OCI-LY3 (cell line): ENCODE data around the gene IL1RAPL1.

ENCODE experiments used
- H2AFZ ChIP-seq: fragments of 200-600, 300-600 bp; shearing (Covaris generic); 2 replicates; pipeline ENCODE4 v1.6.0; 2014; ENCODE audit warnings: antibody characterized with exemption, low read depth, low read length
- H3K27ac ChIP-seq: fragments of 200-600, 300-600 bp; sonication (generic); 2 replicates; pipeline ENCODE4 v1.5.1; 2014; ENCODE audit warnings: mild to moderate bottlenecking, low read length, moderate library complexity, mixed read lengths
- H3K27me3 ChIP-seq: fragments of 200-600, 300-600 bp; sonication (generic); 2 replicates; pipeline ENCODE4 v1.6.1; 2014; ENCODE audit warnings: low read depth, low read length, mixed read lengths
- H3K36me3 ChIP-seq: fragments of 200-600, 300-600 bp; sonication (generic); replicated peaks from 2 replicates; pipeline ENCODE3; 2014; ENCODE audit warnings: low read depth, low read length, mixed read lengths
- H3K4me1 ChIP-seq: fragments of 300-600, 200-600 bp; sonication (generic); 2 replicates; pipeline ENCODE4 v1.6.1; 2014; ENCODE audit warnings: low read length, mixed read lengths
- H3K4me2 ChIP-seq: fragments of 200-600, 300-600 bp; sonication (generic); 2 replicates; pipeline ENCODE4 v1.6.1; 2014; ENCODE audit warnings: low read length, mixed read lengths
- H3K4me3 ChIP-seq: fragments of 300-600, 200-600 bp; sonication (generic); 2 replicates; pipeline ENCODE4 v1.5.1; 2014; ENCODE audit warnings: antibody characterized with exemption, mild to moderate bottlenecking, low read length, moderate library complexity
- H3K79me2 ChIP-seq: fragments of 300-600, 200-600 bp; shearing (Covaris generic); 2 replicates; pipeline ENCODE4 v1.6.1; 2014; ENCODE audit warnings: mild to moderate bottlenecking, low read length, mixed read lengths
- H3K9ac ChIP-seq: fragments of 300-600, 200-600 bp; shearing (Covaris generic); 2 replicates; pipeline ENCODE4 v1.6.0; 2014; ENCODE audit warnings: mild to moderate bottlenecking, low read length, moderate library complexity
- H3K9me3 ChIP-seq: fragments of 200-600, 300-600 bp; shearing (Covaris generic); 2 replicates; pipeline ENCODE4 v1.6.1; 2014; ENCODE audit warnings: low read length, mixed read lengths; ENCODE audit not compliant: insufficient read depth
- H4K20me1 ChIP-seq: fragments of 200-600, 300-600 bp; sonication (generic); 2 replicates; pipeline ENCODE4 v1.6.1; 2016; ENCODE audit warnings: low read length, mixed read lengths; ENCODE audit not compliant: insufficient read depth
- EZH2phosphoT487 ChIP-seq: fragments of 200-600 bp; shearing (Covaris generic); IDR thresholded peaks from 2 replicates; pipeline ENCODE4 v1.6.1; 2018; ENCODE audit warnings: antibody characterized with exemption, mixed run types, low read depth
- TF ChIP-seq, protein P1 (sequence below): fragments of 200-600, 300-600 bp; sonication (generic); IDR thresholded peaks from 2 replicates; pipeline ENCODE4 v1.5.1; 2014; ENCODE audit warnings: antibody characterized with exemption, low read length, low read depth

IL1RAPL1 gene

DNA sequence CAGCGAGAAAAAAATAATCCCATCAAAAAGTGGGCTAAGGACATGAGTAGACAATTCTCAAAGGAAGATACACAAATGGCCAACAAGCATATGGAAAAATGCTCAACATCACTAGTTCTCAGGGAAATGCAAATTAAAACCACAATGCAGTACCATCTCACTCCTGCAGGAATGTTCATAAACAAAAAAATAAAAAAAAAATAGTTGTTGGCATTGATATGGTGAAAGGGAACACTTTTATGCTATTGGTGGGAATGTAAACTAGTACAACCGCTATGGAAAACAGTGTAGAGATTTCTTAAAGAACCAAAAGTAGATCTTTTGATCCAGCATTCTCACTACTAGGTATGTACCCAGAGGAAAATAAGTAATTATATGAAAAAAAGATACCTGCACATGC lies 1119.8 kb downstream of the IL1RAPL1 start:
- H3K79me2 ChIP-seq = no peaks in the 10 kb centered on the region
- no peaks in the 10 kb centered on the region for H4K20me1 ChIP-seq
- no peak overlapping the region for H2AFZ ChIP-seq
- TF ChIP-seq, protein P1, sequence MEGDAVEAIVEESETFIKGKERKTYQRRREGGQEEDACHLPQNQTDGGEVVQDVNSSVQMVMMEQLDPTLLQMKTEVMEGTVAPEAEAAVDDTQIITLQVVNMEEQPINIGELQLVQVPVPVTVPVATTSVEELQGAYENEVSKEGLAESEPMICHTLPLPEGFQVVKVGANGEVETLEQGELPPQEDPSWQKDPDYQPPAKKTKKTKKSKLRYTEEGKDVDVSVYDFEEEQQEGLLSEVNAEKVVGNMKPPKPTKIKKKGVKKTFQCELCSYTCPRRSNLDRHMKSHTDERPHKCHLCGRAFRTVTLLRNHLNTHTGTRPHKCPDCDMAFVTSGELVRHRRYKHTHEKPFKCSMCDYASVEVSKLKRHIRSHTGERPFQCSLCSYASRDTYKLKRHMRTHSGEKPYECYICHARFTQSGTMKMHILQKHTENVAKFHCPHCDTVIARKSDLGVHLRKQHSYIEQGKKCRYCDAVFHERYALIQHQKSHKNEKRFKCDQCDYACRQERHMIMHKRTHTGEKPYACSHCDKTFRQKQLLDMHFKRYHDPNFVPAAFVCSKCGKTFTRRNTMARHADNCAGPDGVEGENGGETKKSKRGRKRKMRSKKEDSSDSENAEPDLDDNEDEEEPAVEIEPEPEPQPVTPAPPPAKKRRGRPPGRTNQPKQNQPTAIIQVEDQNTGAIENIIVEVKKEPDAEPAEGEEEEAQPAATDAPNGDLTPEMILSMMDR = no peak
- no peak for TF ChIP-seq EZH2phosphoT487
- H3K9ac ChIP-seq = no peak overlapping the region
- no peak overlapping the region for H3K4me2 ChIP-seq
- H3K9me3 ChIP-seq = no peaks in the 10 kb centered on the region
- H3K4me3 ChIP-seq = no peak overlapping the region
- no peak overlapping the region for H3K27ac ChIP-seq
- H3K36me3 ChIP-seq = no peaks in the 10 kb centered on the region
- H3K27me3 ChIP-seq = no peaks in the 10 kb centered on the region
- H3K4me1 ChIP-seq = no peaks in the 10 kb centered on the region

DNA sequence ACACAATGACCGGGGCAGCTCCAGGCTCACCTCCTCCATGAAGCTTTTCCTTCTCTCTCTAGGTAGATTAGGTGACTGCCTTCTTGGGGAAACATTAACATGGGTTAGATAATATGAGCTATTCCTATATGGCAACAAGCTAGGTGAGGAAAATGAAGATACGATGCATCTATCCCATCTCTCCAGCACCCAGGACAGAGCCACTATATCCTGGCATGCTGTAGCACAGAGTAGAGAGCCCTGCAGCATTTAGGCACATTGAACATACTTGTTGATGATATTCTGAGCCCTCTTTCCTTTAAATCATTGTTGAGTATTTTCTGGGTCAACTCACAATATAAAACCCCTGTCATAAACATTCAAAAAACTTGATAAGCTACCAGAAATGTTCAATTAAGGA lies 1133.9 kb downstream of the IL1RAPL1 start:
- H3K4me1 ChIP-seq = no peaks in the 10 kb centered on the region
- TF ChIP-seq, protein P1 = no peak
- TF ChIP-seq EZH2phosphoT487 = no peak
- H3K27ac ChIP-seq = no peak overlapping the region
- H3K27me3 ChIP-seq = no peaks in the 10 kb centered on the region
- H4K20me1 ChIP-seq = no peaks in the 10 kb centered on the region
- H3K9me3 ChIP-seq = no peaks in the 10 kb centered on the region
- no peak overlapping the region for H2AFZ ChIP-seq
- no peak overlapping the region for H3K9ac ChIP-seq
- no peak overlapping the region for H3K4me2 ChIP-seq
- no peaks in the 10 kb centered on the region for H3K79me2 ChIP-seq
- H3K36me3 ChIP-seq = no peaks in the 10 kb centered on the region
- H3K4me3 ChIP-seq = no peak overlapping the region

DNA sequence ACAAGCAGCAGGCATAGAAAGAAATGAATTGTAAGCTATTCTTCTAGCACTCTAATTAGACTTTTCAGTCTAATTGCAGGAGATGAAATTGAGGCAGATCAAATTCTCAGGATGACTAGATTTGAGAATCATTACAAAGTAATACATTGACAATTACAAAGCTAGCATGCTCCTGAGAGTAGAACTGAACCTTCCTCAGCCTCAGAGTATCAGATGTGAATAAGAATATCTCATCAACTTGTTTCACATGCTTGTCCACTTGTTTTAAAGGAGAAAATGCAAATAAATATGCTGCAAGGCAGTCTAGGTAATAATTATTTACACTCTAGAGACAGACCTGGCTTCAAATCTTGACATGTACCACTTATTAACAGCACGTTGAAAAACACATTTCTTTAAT lies 1137.1 kb downstream of the IL1RAPL1 start:
- no peak overlapping the region for H3K27ac ChIP-seq
- H4K20me1 ChIP-seq = no peaks in the 10 kb centered on the region
- no peaks in the 10 kb centered on the region for H3K9me3 ChIP-seq
- H3K4me2 ChIP-seq = no peak overlapping the region
- no peaks in the 10 kb centered on the region for H3K79me2 ChIP-seq
- no peaks in the 10 kb centered on the region for H3K27me3 ChIP-seq
- TF ChIP-seq EZH2phosphoT487 = no peak
- TF ChIP-seq, protein P1 = no peak
- H3K36me3 ChIP-seq = no peaks in the 10 kb centered on the region
- H3K9ac ChIP-seq = no peak overlapping the region
- no peaks in the 10 kb centered on the region for H3K4me1 ChIP-seq
- no peak overlapping the region for H2AFZ ChIP-seq
- H3K4me3 ChIP-seq = no peak overlapping the region

DNA sequence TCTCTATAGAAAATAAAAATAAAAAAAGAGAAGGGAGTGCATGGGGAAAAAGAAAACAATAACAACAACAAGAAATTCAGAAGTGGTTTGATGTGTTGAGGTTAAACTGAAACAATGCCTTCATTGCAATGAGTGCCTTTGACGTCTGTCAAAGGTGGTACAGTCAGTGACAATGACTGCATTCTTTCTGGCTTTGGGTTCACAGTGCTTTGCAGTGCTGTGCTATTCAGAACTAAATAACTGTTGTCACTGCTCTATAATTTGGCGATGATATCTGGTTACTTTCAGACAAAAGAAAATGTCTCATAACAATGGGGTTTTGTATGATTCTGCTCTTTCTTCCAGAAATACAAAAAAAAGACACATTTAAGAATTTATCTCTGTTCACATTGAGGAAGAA lies 1139.6 kb downstream of the IL1RAPL1 start:
- Histone ChIP-seq H3K36me3 (no peaks in the 10 kb centered on the region), H3K79me2 (no peaks in the 10 kb centered on the region), H2AFZ (no peak overlapping the region), H3K4me2 (no peak overlapping the region), H3K4me1 (no peaks in the 10 kb centered on the region), H3K27ac (no peak overlapping the region), H3K4me3 (no peak overlapping the region), H3K27me3 (no peaks in the 10 kb centered on the region), H3K9ac (no peak overlapping the region), H4K20me1 (no peaks in the 10 kb centered on the region), H3K9me3 (no peaks in the 10 kb centered on the region)
- TF ChIP-seq, protein P1 = no peak
- no peak for TF ChIP-seq EZH2phosphoT487
